WTC11 (cell line): ENCODE measurements around the gene PI4K2A. TPM values are rescaled to one million over a fixed set of nuclear protein-coding genes. Genes with fewer than 3 reads are reported as not detected.

Experiments used
- AFF4 ChIP-seq: sonication (generic); formaldehyde crosslinking; IDR thresholded peaks from 2 replicates; pipeline ENCODE4 v1.8.1; 2023; ENCODE audit warnings: mild to moderate bottlenecking, missing genetic modification reagents, borderline replicate concordance
- ARID4B ChIP-seq: sonication (generic); formaldehyde crosslinking; IDR thresholded peaks from 2 replicates; pipeline ENCODE4 v1.8.0; 2023; ENCODE audit warnings: missing genetic modification reagents, mild to moderate bottlenecking, borderline replicate concordance
- E2F4 ChIP-seq: sonication (generic); formaldehyde crosslinking; IDR thresholded peaks from 2 replicates; pipeline ENCODE4 v1.8.1; 2022; ENCODE audit warnings: low read depth, mild to moderate bottlenecking, moderate library complexity, missing genetic modification reagents, borderline replicate concordance
- FOXP1 ChIP-seq: sonication (generic); formaldehyde crosslinking; IDR thresholded peaks from 2 replicates; pipeline ENCODE4 v1.8.0; 2022; ENCODE audit warnings: missing genetic modification reagents, mild to moderate bottlenecking, moderate library complexity, borderline replicate concordance
- HMGXB4 ChIP-seq: sonication (generic); formaldehyde crosslinking; IDR thresholded peaks from 2 replicates; pipeline ENCODE4 v1.8.1; 2023; ENCODE audit warnings: mild to moderate bottlenecking, moderate library complexity, missing genetic modification reagents
- KAT7 ChIP-seq: sonication (generic); formaldehyde crosslinking; IDR thresholded peaks from 2 replicates; pipeline ENCODE4 v1.8.1; 2023; ENCODE audit warnings: missing genetic modification reagents, mild to moderate bottlenecking, borderline replicate concordance
- MYBL2 ChIP-seq: sonication (generic); formaldehyde crosslinking; IDR thresholded peaks from 2 replicates; pipeline ENCODE4 v1.8.1; 2023; ENCODE audit warnings: mild to moderate bottlenecking, moderate library complexity, missing genetic modification reagents
- SMAD3 ChIP-seq: sonication (generic); formaldehyde crosslinking; IDR thresholded peaks from 2 replicates; pipeline ENCODE4 v1.8.0; 2022; ENCODE audit warnings: missing genetic modification reagents, mild to moderate bottlenecking, borderline replicate concordance
- total RNA-seq: library from RNA; stranded (reverse); gene quantifications from 3 replicates; pipeline ENCODE4 v1.2.3, GENCODE V29; 2021
- TF ChIP-seq, protein P1 (sequence below): fragments of 250-450 bp; sonication (Bioruptor Pico); IDR thresholded peaks from 2 replicates; pipeline ENCODE4 v1.9.0; 2021; ENCODE audit warnings: moderate library complexity, mild to moderate bottlenecking, inconsistent platforms, borderline replicate concordance
- TF ChIP-seq, protein P2 (sequence below): sonication (generic); formaldehyde crosslinking; IDR thresholded peaks from 2 replicates; pipeline ENCODE4 v1.8.1; 2022; ENCODE audit warnings: mild to moderate bottlenecking, missing genetic modification reagents, moderate library complexity, borderline replicate concordance
- TF ChIP-seq, protein P3 (sequence below): fragments of 250-450 bp; sonication (Bioruptor Pico); IDR thresholded peaks from 2 replicates; pipeline ENCODE4 v1.9.0; 2021; ENCODE audit warnings: mild to moderate bottlenecking, borderline replicate concordance
- TF ChIP-seq, protein P4 (sequence below): sonication (generic); formaldehyde crosslinking; IDR thresholded peaks from 2 replicates; pipeline ENCODE4 v1.8.1; 2022; ENCODE audit warnings: mild to moderate bottlenecking, moderate library complexity, missing genetic modification reagents

PI4K2A gene
- total RNA-seq, 1 experiment from 2014 or later: 19.5 TPM

DNA sequence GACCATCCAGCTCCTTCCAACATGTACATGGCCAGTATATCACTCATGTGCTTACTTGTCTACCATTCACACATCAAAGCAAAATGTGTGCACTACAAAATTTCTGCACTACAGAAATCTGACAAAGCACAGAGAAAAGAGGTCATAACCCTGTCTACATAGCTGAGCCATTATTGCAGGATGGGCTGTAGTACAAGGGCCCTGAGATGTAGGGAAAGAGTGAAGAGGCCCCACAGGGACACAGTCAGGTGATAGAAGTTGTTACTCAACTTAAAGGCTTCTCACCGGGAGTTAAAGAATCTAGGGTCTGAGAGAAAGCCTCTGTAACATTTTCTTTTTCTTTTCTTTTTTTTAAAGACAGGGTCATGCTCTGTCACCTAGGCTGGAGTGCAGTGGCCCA, 29.1 kb downstream of the PI4K2A start (continued):
- no peak for TF ChIP-seq ARID4B (CRISPR knock-in tag)
- TF ChIP-seq E2F4 (CRISPR knock-in tag): no peak
- no peak for TF ChIP-seq KAT7 (CRISPR knock-in tag)
- TF ChIP-seq, protein P1, sequence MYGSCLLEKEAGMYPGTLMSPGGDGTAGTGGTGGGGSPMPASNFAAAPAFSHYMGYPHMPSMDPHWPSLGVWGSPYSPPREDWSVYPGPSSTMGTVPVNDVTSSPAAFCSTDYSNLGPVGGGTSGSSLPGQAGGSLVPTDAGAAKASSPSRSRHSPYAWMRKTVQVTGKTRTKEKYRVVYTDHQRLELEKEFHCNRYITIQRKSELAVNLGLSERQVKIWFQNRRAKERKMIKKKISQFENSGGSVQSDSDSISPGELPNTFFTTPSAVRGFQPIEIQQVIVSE (CRISPR knock-in tag): no peak
- no peak for TF ChIP-seq FOXP1 (CRISPR knock-in tag)
- TF ChIP-seq MYBL2 (CRISPR knock-in tag): no peak
- TF ChIP-seq, protein P2, sequence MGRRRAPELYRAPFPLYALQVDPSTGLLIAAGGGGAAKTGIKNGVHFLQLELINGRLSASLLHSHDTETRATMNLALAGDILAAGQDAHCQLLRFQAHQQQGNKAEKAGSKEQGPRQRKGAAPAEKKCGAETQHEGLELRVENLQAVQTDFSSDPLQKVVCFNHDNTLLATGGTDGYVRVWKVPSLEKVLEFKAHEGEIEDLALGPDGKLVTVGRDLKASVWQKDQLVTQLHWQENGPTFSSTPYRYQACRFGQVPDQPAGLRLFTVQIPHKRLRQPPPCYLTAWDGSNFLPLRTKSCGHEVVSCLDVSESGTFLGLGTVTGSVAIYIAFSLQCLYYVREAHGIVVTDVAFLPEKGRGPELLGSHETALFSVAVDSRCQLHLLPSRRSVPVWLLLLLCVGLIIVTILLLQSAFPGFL: no peak
- TF ChIP-seq, protein P3, sequence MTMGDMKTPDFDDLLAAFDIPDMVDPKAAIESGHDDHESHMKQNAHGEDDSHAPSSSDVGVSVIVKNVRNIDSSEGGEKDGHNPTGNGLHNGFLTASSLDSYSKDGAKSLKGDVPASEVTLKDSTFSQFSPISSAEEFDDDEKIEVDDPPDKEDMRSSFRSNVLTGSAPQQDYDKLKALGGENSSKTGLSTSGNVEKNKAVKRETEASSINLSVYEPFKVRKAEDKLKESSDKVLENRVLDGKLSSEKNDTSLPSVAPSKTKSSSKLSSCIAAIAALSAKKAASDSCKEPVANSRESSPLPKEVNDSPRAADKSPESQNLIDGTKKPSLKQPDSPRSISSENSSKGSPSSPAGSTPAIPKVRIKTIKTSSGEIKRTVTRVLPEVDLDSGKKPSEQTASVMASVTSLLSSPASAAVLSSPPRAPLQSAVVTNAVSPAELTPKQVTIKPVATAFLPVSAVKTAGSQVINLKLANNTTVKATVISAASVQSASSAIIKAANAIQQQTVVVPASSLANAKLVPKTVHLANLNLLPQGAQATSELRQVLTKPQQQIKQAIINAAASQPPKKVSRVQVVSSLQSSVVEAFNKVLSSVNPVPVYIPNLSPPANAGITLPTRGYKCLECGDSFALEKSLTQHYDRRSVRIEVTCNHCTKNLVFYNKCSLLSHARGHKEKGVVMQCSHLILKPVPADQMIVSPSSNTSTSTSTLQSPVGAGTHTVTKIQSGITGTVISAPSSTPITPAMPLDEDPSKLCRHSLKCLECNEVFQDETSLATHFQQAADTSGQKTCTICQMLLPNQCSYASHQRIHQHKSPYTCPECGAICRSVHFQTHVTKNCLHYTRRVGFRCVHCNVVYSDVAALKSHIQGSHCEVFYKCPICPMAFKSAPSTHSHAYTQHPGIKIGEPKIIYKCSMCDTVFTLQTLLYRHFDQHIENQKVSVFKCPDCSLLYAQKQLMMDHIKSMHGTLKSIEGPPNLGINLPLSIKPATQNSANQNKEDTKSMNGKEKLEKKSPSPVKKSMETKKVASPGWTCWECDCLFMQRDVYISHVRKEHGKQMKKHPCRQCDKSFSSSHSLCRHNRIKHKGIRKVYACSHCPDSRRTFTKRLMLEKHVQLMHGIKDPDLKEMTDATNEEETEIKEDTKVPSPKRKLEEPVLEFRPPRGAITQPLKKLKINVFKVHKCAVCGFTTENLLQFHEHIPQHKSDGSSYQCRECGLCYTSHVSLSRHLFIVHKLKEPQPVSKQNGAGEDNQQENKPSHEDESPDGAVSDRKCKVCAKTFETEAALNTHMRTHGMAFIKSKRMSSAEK (CRISPR knock-in tag): no peak
- TF ChIP-seq AFF4 (CRISPR knock-in tag): no peak
- TF ChIP-seq HMGXB4: no peak
- TF ChIP-seq, protein P4, sequence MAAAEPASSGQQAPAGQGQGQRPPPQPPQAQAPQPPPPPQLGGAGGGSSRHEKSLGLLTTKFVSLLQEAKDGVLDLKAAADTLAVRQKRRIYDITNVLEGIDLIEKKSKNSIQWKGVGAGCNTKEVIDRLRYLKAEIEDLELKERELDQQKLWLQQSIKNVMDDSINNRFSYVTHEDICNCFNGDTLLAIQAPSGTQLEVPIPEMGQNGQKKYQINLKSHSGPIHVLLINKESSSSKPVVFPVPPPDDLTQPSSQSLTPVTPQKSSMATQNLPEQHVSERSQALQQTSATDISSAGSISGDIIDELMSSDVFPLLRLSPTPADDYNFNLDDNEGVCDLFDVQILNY (CRISPR knock-in tag): no peak
- no peak for TF ChIP-seq SMAD3 (CRISPR knock-in tag)
- TF ChIP-seq, all 79 proteins: peak for 0
